ENCODE results near the gene MTHFD1L. TPM values are rescaled to one million over a fixed set of nuclear protein-coding genes. Genes with fewer than 3 reads are reported as not detected.

MTHFD1L gene
- total and polyA plus RNA-seq, 2 of the 8 experiments (the other 6 are each of a cell fraction or from before 2014, with no cell fraction given), result 29.2 to 105 TPM

DNA sequence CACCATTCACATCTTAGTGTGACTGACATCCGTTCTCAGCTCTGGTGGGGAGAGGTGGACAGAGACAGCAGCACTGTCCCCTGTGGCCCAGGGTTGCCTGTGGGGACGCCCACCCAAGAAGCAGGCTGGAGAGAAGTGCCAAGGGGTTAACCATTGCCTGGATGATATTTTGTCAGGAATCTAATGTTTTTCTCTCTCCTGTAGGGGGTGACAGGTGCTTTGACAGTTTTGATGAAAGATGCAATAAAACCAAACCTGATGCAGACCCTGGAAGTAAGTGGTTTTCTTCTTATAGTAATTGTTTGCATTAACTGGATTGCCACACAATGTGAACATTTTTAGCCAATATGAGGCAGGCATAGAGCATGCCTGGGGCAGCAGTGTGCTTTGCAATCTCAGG lies 99.3 kb downstream of the MTHFD1L start (continued):
- TF ChIP-seq CREB1 (IDR thresholded peaks at IDR 0.05), result no peak
- TF ChIP-seq JUN (IDR thresholded peaks at IDR 0.05; ENCODE audit: low read depth, low read length), result no peak
- TF ChIP-seq TCF12 (IDR thresholded peaks at IDR 0.05; ENCODE audit: low read depth, low read length), result no peak
- no peak for TF ChIP-seq ASH2L (IDR thresholded peaks at IDR 0.05; ENCODE audit: low read length)
- no peak for TF ChIP-seq SP4 (IDR thresholded peaks at IDR 0.05; ENCODE audit: low read length)

Measured in H1 (cell line).